GM18858 (cell line): ENCODE results near the gene RIPOR1.
A peak's percentile ranks its signal among the peaks of the same experiment; 100 is the strongest.
"Not testable (repeated sequence)": the region's sequence is repeated elsewhere in the genome, so short reads cannot be mapped to it uniquely, and the experiment has no call there.

Experiments used
- ATAC-seq: cut with Tn5 transposase; IDR thresholded peaks from one replicate; pipeline ENCODE4 v1.9.1; 2021; ENCODE audit not compliant: unreplicated experiment

The RIPOR1 gene

GRCh38 chr16:67514382-67514828 lies 14.2 kb upstream of the RIPOR1 start:
- peak; percentile 30 for ATAC-seq

DNA sequence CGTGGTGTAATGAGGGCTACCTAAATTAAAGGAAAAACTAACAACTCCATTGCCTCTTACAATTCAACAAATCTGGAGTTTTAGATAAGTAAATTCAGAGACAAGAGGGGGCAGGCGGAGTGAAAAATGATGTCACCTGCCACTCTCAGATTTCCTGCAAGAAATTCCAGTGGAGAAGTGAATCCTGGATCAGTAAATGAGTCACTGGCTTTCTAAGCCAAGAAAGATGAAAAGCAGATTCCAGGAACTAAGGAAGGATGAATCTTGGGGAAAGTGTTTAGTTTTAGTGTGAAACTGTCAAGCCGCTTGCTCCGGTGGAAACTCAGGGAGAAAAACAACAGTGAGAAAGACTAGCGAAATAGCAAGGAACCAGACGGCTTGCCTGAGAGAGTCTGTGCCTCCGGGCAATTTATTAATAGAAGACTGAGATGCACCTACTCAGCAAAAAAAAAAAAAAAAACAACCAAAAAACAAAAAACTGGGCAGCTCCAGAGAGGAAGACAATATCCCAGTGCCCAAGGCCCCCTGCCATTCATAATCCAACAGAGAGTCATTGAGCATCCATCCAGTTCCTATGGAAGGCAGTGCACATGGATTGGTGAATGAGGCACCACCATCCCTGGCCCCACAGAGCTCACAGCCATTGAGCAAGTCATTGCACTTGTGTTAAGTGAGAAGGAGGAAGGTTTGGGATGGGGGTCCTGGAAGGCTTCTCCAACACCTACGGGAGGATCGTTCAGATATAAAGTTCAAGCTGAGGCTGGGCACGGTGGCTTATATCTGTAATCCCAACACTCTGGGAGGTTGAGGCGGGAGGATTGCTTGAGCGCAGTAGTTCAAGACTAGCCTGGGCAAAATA lies 12.1 kb upstream of the RIPOR1 start:
- no peak for ATAC-seq

DNA sequence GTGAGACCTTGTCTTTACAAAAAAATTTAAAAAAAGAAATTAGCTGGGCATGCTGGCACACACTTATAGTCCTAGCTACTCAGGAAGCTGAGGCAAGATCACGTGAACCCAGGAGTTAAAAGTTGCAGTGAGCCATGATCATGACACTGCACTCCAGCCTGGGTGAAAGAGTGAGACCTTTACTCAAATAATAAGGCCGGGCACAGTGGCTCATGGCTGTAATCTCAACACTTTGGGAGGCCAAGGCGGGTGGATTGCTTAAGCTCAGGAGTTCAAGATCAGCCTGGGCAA lies 11.5 kb upstream of the RIPOR1 start:
- no peak for ATAC-seq

DNA sequence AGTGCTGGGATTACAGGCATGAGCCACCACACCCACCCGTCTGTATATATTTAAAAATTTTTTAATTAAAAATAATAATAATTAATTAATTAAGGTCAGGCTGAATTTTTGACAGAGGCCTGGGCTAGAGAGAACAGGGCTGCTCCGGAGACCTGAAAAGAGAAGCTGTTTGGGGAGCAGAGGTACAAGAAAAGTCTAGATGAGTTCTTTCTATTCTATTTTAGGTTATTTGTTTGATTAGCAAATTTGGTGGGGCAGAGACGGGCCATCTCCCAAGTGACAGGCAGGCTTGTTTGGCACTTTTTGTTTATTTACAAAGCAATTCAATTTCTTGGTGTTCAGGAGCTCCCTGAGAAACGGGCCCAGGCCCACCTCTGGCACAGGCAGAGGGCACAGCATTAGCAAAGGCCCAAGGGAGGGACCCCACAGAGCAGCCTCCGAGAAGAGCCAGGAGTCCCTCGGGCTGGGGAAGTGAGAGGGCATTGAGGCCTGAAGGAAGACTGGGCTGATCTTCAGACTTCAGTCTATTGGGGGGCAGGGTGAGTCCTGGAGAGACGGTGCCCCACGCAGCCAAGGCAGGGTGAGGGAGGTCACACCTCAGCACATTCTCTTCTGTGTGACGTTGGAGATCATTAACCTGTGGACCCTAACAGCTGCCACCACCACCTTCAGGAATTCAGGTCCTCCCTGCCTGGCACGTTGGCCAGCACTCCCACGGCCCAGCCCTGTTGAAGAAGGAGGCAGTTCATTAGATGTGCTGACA lies 10.8 kb upstream of the RIPOR1 start:
- peak; percentile 31 for ATAC-seq

DNA sequence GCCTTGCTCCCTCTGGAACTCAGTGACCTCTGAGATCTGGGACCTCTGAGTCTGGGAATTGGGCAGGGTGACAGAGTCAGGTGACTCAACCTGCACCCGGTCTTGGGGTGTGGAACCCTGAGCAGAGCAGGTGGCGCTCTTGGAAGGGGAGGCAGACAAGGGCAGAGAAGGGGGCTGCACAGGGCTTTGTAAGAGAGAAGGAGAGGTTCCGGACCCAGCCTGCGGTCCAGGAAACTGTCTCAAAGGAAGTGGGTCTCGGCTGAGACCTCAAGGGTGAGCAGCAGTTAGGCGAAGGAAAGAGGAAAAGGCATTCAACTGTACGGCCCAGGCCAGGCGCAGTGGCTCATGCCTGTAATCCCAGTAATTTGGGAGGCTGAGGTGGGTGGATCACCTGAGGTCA lies 10.0 kb upstream of the RIPOR1 start:
- no peak for ATAC-seq

DNA sequence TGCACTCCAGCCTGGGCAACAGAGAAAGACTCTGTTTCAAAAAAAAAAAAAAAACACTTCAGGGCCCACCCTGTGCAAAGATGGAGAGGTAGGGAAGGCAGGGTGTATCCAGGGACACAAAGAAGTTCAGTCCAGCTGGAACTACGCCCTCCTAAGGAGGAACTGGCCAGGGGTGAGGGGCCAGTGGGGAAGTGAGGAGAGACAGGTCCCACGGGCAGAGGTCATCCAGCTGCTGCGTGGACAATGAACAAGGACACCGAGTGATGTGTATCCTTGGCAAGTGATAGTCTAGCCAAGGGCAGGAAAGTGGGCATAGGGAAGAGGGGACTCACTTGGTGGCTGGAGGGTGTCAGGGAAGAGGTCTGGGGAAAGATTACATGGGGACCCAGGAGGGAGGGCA lies 9.4 kb upstream of the RIPOR1 start:
- ATAC-seq: no peak

DNA sequence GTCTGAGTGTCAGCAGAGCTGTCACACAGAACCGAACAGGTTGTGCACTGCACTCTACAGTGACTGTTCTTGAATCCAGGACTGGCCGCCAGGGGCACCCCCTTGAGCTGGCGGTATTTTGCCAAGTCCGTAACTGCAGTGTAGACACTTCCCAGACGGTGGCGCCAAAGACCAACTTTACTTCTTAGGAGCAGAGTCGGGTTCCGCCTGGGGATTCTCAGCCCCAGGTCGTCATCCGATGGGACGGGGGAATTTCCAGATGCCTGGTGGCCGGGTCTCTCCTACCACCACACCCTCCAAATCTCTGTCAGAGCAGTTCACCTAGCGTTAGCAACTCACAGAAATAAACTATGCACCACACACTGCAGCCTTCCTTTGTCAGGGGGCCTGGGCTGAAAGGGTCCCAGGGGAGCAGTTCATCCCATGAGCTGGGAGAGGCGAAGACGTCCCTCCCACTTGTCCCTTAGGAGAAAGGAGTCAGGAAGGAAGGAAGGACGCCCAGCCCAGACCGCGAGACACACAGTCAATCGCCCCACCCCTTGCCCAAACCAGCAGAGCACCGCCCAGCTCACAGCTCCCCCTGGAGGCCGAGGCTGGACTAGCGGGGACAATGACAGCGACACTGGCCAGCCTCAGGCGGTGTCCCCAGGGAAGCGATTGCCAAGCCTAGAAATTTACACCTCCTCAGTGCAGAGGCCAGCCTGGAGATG lies 7.4 kb upstream of the RIPOR1 start:
- ATAC-seq: peak; percentile 61

GRCh38 chr16:67525176-67525860 lies 3.3 kb upstream of the RIPOR1 start:
- no peak for ATAC-seq

- no peak for ATAC-seq
Measured at GRCh38 chr16:67526149-67526791, 2.4 kb upstream of the RIPOR1 start.

DNA sequence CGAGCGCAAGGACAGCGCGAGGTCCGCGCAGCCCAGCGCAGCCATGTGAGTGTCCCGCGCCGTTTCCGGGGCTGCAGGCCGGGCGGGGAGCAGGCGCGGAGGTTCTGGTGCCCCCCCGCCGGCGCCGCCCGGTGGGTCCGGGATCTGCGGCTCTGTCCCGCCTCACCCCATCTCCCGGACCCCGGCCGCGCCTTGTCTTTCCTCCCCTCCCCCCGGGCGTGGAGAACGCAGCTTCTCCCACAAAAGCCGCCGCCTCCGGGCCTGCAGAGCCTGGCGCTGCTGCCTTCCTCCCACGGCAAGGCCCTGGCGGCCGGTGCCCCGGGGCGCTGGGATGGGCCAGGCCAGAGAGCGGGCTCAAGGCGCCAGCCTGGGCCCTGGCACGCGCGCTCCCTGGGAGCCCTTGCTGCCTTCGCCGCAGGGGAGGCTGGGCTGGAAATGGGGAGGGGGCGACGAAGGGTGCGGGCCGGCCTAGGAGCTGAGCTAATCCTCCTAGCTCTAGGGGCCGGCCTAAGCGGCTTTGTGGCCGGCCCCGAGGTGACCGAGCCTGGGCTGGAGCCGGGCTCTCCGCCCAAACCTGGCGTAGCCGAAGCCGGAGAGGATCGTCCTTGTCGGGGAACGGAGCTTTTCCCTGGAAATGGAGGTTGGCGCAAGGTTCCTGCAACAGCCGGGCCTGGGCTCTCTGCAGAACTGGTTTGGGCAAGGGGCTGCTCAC lies 397 bp downstream of the RIPOR1 start:
- ATAC-seq: no peak

GRCh38 chr16:67529582-67530012 lies 968 bp downstream of the RIPOR1 start:
- ATAC-seq: no peak

DNA sequence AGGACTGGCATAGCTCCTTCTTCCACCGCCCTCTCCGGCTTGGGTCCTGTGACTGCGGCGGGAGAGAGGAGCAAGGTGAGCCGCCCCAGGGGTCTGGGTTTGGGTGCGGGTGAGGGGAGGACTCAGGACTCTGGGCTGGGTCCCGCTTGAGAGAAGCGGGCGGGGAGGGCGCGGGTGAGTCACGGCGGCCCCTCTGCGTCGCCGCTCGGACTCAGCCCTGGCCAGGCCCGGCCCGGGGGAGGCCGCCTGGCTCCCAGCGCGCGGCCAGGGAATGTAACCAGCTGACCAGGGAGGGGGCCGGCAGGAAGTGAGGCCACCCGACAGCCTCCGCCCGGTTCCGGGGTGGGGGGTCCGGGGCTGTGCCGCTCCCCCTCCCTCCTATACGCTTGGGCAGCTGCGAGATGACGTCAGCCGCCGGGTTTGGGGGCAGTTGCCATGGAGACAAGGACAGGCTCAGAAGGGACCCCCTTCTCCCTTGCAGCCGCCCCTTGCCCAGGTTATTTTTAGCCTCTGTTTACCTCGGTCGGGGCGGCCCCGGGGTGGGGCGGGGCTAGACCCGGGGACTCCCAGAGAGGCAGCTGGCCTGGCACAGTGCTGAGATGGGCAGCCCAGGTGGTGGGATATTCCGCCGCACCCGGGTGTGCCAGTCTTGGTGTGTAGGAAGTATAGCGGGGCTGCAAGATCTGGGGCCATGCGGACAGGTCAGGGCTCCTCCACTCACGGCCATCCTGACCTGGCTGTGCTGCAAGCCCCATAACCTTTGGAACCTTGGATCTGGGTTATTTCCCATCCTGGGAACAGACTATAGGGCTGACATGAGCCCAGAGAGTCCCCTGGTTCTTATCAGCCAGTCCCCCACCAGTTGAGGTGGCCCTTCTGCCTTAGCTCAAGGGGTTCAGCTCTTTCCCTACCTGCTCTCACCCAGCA lies 1.6 kb downstream of the RIPOR1 start:
- ATAC-seq: no peak

- ATAC-seq: no peak
Measured at GRCh38 chr16:67531247-67531646, 2.6 kb downstream of the RIPOR1 start.

GRCh38 chr16:67533024-67533560 lies 4.5 kb downstream of the RIPOR1 start:
- ATAC-seq: no peak

- not testable (repeated sequence) for ATAC-seq
Measured at GRCh38 chr16:67533987-67534386, 5.4 kb downstream of the RIPOR1 start.

- no peak for ATAC-seq
Measured at GRCh38 chr16:67534431-67534830, 5.8 kb downstream of the RIPOR1 start.

GRCh38 chr16:67535201-67535600 lies 6.6 kb downstream of the RIPOR1 start:
- no peak for ATAC-seq

DNA sequence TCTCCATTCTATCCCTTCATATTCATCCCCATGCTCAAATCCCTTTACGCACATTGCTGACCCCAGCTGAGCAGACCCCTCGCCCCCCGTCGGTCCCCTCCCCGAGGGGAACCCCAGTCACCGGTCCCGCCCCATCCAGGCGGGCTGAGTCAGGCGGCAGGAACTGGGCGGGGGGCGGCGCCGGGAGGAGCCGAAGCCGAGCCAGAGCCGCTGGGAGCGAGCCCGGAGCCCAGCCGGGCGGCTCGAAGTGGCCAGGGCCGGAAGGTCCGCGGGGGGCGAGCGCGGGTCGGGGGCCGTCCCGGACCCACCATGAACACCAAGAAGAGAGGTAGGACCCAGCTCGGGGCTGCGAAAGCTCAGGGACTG lies 8.6 kb downstream of the RIPOR1 start:
- ATAC-seq: no peak
